Stomach smooth muscle (tissue), 2 donors: ENCODE measurements around the gene TAS2R50.
"Not testable (repeated sequence)": the region's sequence is repeated elsewhere in the genome, so short reads cannot be mapped to it uniquely, and the experiment has no call there.

Source experiments
- H3K27ac ChIP-seq: one replicate; pipeline ENCODE4 v1.7.0; 2013; ENCODE audit warnings: mild to moderate bottlenecking, low read length, inconsistent platforms
- H3K27me3 ChIP-seq, 2 donors: one replicate each; pipeline ENCODE4 v1.7.0; 2013; ENCODE audit warnings: low read length in 2 of 2; ENCODE audit not compliant: insufficient read depth in 2 of 2, control insufficient read depth in 1 of 2
- H3K36me3 ChIP-seq, 2 donors: one replicate each; pipeline ENCODE4 v1.7.0; 2013; ENCODE audit warnings: low read length in 2 of 2; ENCODE audit not compliant: control insufficient read depth in 2 of 2, insufficient read depth in 2 of 2
- H3K4me1 ChIP-seq: one replicate; pipeline ENCODE4 v1.7.0; 2013; ENCODE audit warnings: low read length; ENCODE audit not compliant: control insufficient read depth, insufficient read depth
- H3K4me3 ChIP-seq, 2 donors: one replicate each; pipeline ENCODE4 v1.7.0; 2013; ENCODE audit warnings: low read length in 2 of 2
- H3K9ac ChIP-seq, 2 donors: one replicate each; pipeline ENCODE4 v1.7.0; 2013; ENCODE audit warnings: low read length in 2 of 2, mild to moderate bottlenecking in 1 of 2
- H3K9me3 ChIP-seq, 2 donors: one replicate each; pipeline ENCODE4 v1.7.0; 2013; ENCODE audit warnings: low read length in 2 of 2; ENCODE audit not compliant: control insufficient read depth in 2 of 2
- donor health status: healthy.
- donor health status: Pancreatic carcinoma.

Gene TAS2R50

GRCh38 chr12:10986812-10987211, at the start of gene TAS2R50:
Gene TAS2R50 (minus strand): TSS chr12:10986912. CDS start chr12:10986860, 52 bp downstream.
- H3K4me3 ChIP-seq, result no peak within 1 kb of the TSS
- H3K9me3 ChIP-seq, result no peaks in the 10 kb centered on the region
- no peak within 1 kb of the TSS for H3K27ac ChIP-seq
- H3K27me3 ChIP-seq, result no peaks in the 10 kb centered on the region
- no peaks in the 10 kb centered on the region for H3K4me1 ChIP-seq
- no peaks in the 10 kb centered on the region for H3K36me3 ChIP-seq
- no peak within 1 kb of the TSS for H3K9ac ChIP-seq

GRCh38 chr12:11033959-11034358, 47.2 kb upstream of the TAS2R50 start:
- H3K4me3 ChIP-seq, H3K27ac ChIP-seq, H3K9me3 ChIP-seq, H3K9ac ChIP-seq, H3K4me1 ChIP-seq, H3K36me3 ChIP-seq, H3K27me3 ChIP-seq: not testable (repeated sequence)

- Histone ChIP-seq H3K9ac (no peak within 1 kb of the TSS), H3K27ac (no peak within 1 kb of the TSS), H3K27me3 (no peaks in the 10 kb centered on the region), H3K4me3 (no peak within 1 kb of the TSS), H3K36me3 (peaks cover 0 to 2% of the 10 kb centered on the region in 2 donors), H3K4me1 (no peaks in the 10 kb centered on the region), H3K9me3 (no peaks in the 10 kb centered on the region)
Observed at GRCh38 chr12:11031307-11031706, 44.6 kb upstream of the TAS2R50 start, which contains the start of gene TAS2R31. Gene TAS2R31 (minus strand): TSS chr12:11031407. CDS start chr12:11031335, 72 bp downstream.

- peaks cover 0 to 2% of the 10 kb centered on the region in 2 donors for H3K36me3 ChIP-seq
- no peak overlapping the region for H3K27ac ChIP-seq
- H3K27me3 ChIP-seq, result no peaks in the 10 kb centered on the region
Observed at GRCh38 chr12:11026118-11026517, 39.4 kb upstream of the TAS2R50 start.

GRCh38 chr12:11023387-11023786, 36.7 kb upstream of the TAS2R50 start:
- Histone ChIP-seq H3K9me3 (no peaks in the 10 kb centered on the region), H3K4me3 (no peak overlapping the region), H3K27ac (no peak overlapping the region), H3K36me3 (peaks cover 0 to 2% of the 10 kb centered on the region in 2 donors), H3K27me3 (no peaks in the 10 kb centered on the region), H3K4me1 (no peaks in the 10 kb centered on the region), H3K9ac (no peak overlapping the region)

More at GRCh38 chr12:11026118-11026517, 39.4 kb upstream of the TAS2R50 start:
- Histone ChIP-seq H3K4me3 (no peak overlapping the region), H3K4me1 (no peaks in the 10 kb centered on the region), H3K9ac (no peak overlapping the region), H3K9me3 (no peaks in the 10 kb centered on the region)

- H3K4me3 ChIP-seq, result no peak within 1 kb of the TSS
- no peaks in the 10 kb centered on the region for H3K36me3 ChIP-seq
- no peaks in the 10 kb centered on the region for H3K27me3 ChIP-seq
- no peak within 1 kb of the TSS for H3K27ac ChIP-seq
- H3K4me1 ChIP-seq, result no peaks in the 10 kb centered on the region
- no peaks in the 10 kb centered on the region for H3K9me3 ChIP-seq
- no peak within 1 kb of the TSS for H3K9ac ChIP-seq
Observed at GRCh38 chr12:11022520-11022919, 35.8 kb upstream of the TAS2R50 start, which contains the start of gene TAS2R19. Gene TAS2R19 (minus strand): TSS chr12:11022620. CDS start chr12:11022571, 49 bp downstream.

GRCh38 chr12:11016937-11017336, 30.2 kb upstream of the TAS2R50 start:
- H3K9me3 ChIP-seq, result no peaks in the 10 kb centered on the region
- no peak overlapping the region for H3K27ac ChIP-seq
- no peak overlapping the region for H3K9ac ChIP-seq
- no peaks in the 10 kb centered on the region for H3K36me3 ChIP-seq
- no peak overlapping the region for H3K4me3 ChIP-seq
- H3K27me3 ChIP-seq, result no peaks in the 10 kb centered on the region
- H3K4me1 ChIP-seq, result no peaks in the 10 kb centered on the region

- no peaks in the 10 kb centered on the region for H3K9me3 ChIP-seq
- H3K27me3 ChIP-seq, result no peaks in the 10 kb centered on the region
- no peaks in the 10 kb centered on the region for H3K4me1 ChIP-seq
- H3K36me3 ChIP-seq, result no peaks in the 10 kb centered on the region
- H3K27ac ChIP-seq, result no peak overlapping the region
- H3K4me3 ChIP-seq, result no peak overlapping the region
- H3K9ac ChIP-seq, result no peak overlapping the region
Observed at GRCh38 chr12:11015775-11016430, 29.2 kb upstream of the TAS2R50 start.

- Histone ChIP-seq H3K27me3 (no peaks in the 10 kb centered on the region), H3K4me3 (no peak overlapping the region), H3K36me3 (no peaks in the 10 kb centered on the region), H3K4me1 (no peaks in the 10 kb centered on the region), H3K27ac (no peak overlapping the region), H3K9ac (no peak overlapping the region), H3K9me3 (no peaks in the 10 kb centered on the region)
Observed at GRCh38 chr12:11014234-11014633, 27.5 kb upstream of the TAS2R50 start.

GRCh38 chr12:11007608-11008007, 20.9 kb upstream of the TAS2R50 start:
- Histone ChIP-seq H3K4me3 (no peak overlapping the region), H3K27me3 (no peaks in the 10 kb centered on the region), H3K9me3 (no peaks in the 10 kb centered on the region), H3K27ac (no peak overlapping the region), H3K9ac (no peak overlapping the region), H3K36me3 (no peaks in the 10 kb centered on the region), H3K4me1 (no peaks in the 10 kb centered on the region)

GRCh38 chr12:10998204-10998603, 11.5 kb upstream of the TAS2R50 start, which contains the start of gene TAS2R20:
Gene TAS2R20 (minus strand): TSS chr12:10998304. CDS start chr12:10997875, 429 bp downstream.
- Histone ChIP-seq H3K4me1 (no peaks in the 10 kb centered on the region), H3K27me3 (no peaks in the 10 kb centered on the region), H3K36me3 (peaks cover 0 to 9% of the 10 kb centered on the region in 2 donors), H3K4me3 (no peak within 1 kb of the TSS), H3K9me3 (no peaks in the 10 kb centered on the region), H3K9ac (no peak within 1 kb of the TSS), H3K27ac (no peak within 1 kb of the TSS)
